Suprapubic skin (tissue), 4 donors: ENCODE measurements around the gene USP32. TPM values are rescaled to one million over a fixed set of nuclear protein-coding genes. Genes with fewer than 3 reads are reported as not detected.
"Not testable (repeated sequence)": the region's sequence is repeated elsewhere in the genome, so short reads cannot be mapped to it uniquely, and the experiment has no call there.

Experiments used
- DNase-seq, 2 donors: peaks; one replicate each; pipeline ENCODE4 v3.0.0-alpha.2; 2019; ENCODE audit warnings: low spot score in 2 of 2
- H3K27ac ChIP-seq: fragments of 200-600 bp; sonication (generic); one replicate; pipeline ENCODE4 v1.5.1; 2019
- H3K27me3 ChIP-seq: fragments of 200-600 bp; sonication (generic); one replicate; pipeline ENCODE4 v1.5.1; 2019
- H3K36me3 ChIP-seq: fragments of 200-600 bp; sonication (generic); one replicate; pipeline ENCODE4 v1.5.1; 2019
- H3K4me1 ChIP-seq: fragments of 200-600 bp; sonication (generic); one replicate; pipeline ENCODE4 v1.5.1; 2019
- H3K4me3 ChIP-seq: fragments of 200-600 bp; sonication (generic); one replicate; pipeline ENCODE4 v1.5.1; 2019; ENCODE audit warnings: mild to moderate bottlenecking
- H3K9me3 ChIP-seq: fragments of 200-600 bp; sonication (generic); one replicate; pipeline ENCODE4 v1.5.1; 2019
- CTCF ChIP-seq, 2 donors: fragments of 200-600 bp in 1 of 2; fragments of 450-650 bp in 1 of 2; sonication (generic) in 1 of 2; IDR thresholded peaks; one replicate each; pipeline ENCODE4 v1.5.1; 2016 to 2019; ENCODE audit warnings: antibody characterized with exemption in 2 of 2, mild to moderate bottlenecking in 1 of 2, moderate library complexity in 1 of 2
- EP300 ChIP-seq: sonication (generic); formaldehyde crosslinking; IDR thresholded peaks from one replicate; pipeline ENCODE4 v1.6.1; 2017; ENCODE audit warnings: antibody characterized with exemption
- POLR2A ChIP-seq, 2 donors: fragments of 450-650 bp; IDR thresholded peaks; one replicate each; pipeline ENCODE4 v1.6.1; 2017; ENCODE audit warnings: antibody characterized with exemption in 2 of 2, mild to moderate bottlenecking in 2 of 2, moderate library complexity in 2 of 2
- POLR2AphosphoS5 ChIP-seq, 3 donors: sonication (generic); formaldehyde crosslinking; IDR thresholded peaks; one replicate each; pipeline ENCODE4 v1.6.1; 2017; ENCODE audit warnings: antibody characterized with exemption in 3 of 3
- WGBS: methylation state at CpG from one replicate; pipeline ENCODE4 v1.1.5; 2018; 5-methylcytosine and 5-hydroxymethylcytosine counted together
- total RNA-seq, 4 donors: library from RNA; depleted of rRNA; stranded (reverse); fragments of >200 nt; gene quantifications; one replicate each; pipeline ENCODE4 v1.1.0, GENCODE V29; 2016

USP32 gene
- total RNA-seq, 4 donors from 2014 or later = 58.3 to 74.5 (median 62.0) TPM

GRCh38 chr17:60345233-60345632 is 46.7 kb downstream of the USP32 start:
- no peaks in the 10 kb centered on the region for H3K4me1 ChIP-seq
- TF ChIP-seq CTCF (IDR thresholded peaks at IDR 0.05) (no peak), POLR2AphosphoS5 (IDR thresholded peaks at IDR 0.05) (no peak), EP300 (no peak), POLR2A (IDR thresholded peaks at IDR 0.05) (no peak)
- DNase-seq = no peak
- peaks cover 19% of the 10 kb centered on the region for H3K36me3 ChIP-seq
- no peak overlapping the region for H3K27ac ChIP-seq
- H3K9me3 ChIP-seq = no peaks in the 10 kb centered on the region
- H3K4me3 ChIP-seq = no peak overlapping the region
- 79% methylated on average over 3 of the region's 3 CpGs for WGBS
- H3K27me3 ChIP-seq = no peaks in the 10 kb centered on the region

- not testable (repeated sequence) for H3K4me3 ChIP-seq, H3K27ac ChIP-seq, H3K4me1 ChIP-seq, H3K27me3 ChIP-seq, H3K9me3 ChIP-seq, DNase-seq
- peaks cover 29% of the 10 kb centered on the region for H3K36me3 ChIP-seq
- 81% methylated on average over 7 of the region's 7 CpGs for WGBS
Observed at GRCh38 chr17:60342492-60342891, 49.4 kb downstream of the USP32 start.

- H3K27me3 ChIP-seq = no peaks in the 10 kb centered on the region
- H3K36me3 ChIP-seq = peaks cover 11% of the 10 kb centered on the region
- no peaks in the 10 kb centered on the region for H3K9me3 ChIP-seq
- H3K27ac ChIP-seq = no peak overlapping the region
- H3K4me1 ChIP-seq = peaks cover 4% of the 10 kb centered on the region
- no peak for DNase-seq
- WGBS = 91% methylated on average over 2 of the region's 2 CpGs
- no peak for TF ChIP-seq POLR2AphosphoS5 (IDR thresholded peaks at IDR 0.05)
- no peak for TF ChIP-seq EP300
- H3K4me3 ChIP-seq = no peak overlapping the region
Observed at GRCh38 chr17:60335289-60335688, 56.6 kb downstream of the USP32 start.

- no peak overlapping the region for H3K27ac ChIP-seq
- TF ChIP-seq EP300 (no peak), POLR2A (IDR thresholded peaks at IDR 0.05) (no peak), POLR2AphosphoS5 (IDR thresholded peaks at IDR 0.05) (no peak), CTCF (IDR thresholded peaks at IDR 0.05) (no peak)
- WGBS = 61% methylated on average over 2 of the region's 2 CpGs
Observed at GRCh38 chr17:60333628-60334031, 58.3 kb downstream of the USP32 start.

GRCh38 chr17:60333072-60333471 is 58.9 kb downstream of the USP32 start:
- 91% methylated on average over 2 of the region's 2 CpGs for WGBS
- not testable (repeated sequence) for H3K4me1 ChIP-seq, H3K4me3 ChIP-seq, H3K27ac ChIP-seq, H3K27me3 ChIP-seq, H3K9me3 ChIP-seq, DNase-seq
- H3K36me3 ChIP-seq = peaks cover 13% of the 10 kb centered on the region

More at GRCh38 chr17:60333628-60334031, 58.3 kb downstream of the USP32 start:
- Histone ChIP-seq H3K4me3 (no peak overlapping the region), H3K9me3 (no peaks in the 10 kb centered on the region), H3K4me1 (peaks cover 6% of the 10 kb centered on the region), H3K36me3 (peaks cover 12% of the 10 kb centered on the region), H3K27me3 (no peaks in the 10 kb centered on the region)
- no peak for DNase-seq

GRCh38 chr17:60332574-60332973 is 59.4 kb downstream of the USP32 start:
- 70% methylated on average over 2 of the region's 2 CpGs for WGBS
- peaks cover 6% of the 10 kb centered on the region for H3K4me1 ChIP-seq
- no peak overlapping the region for H3K27ac ChIP-seq
- H3K4me3 ChIP-seq = no peak overlapping the region
- H3K27me3 ChIP-seq = no peaks in the 10 kb centered on the region
- no peaks in the 10 kb centered on the region for H3K9me3 ChIP-seq
- TF ChIP-seq POLR2AphosphoS5 (IDR thresholded peaks at IDR 0.05) (no peak), POLR2A (IDR thresholded peaks at IDR 0.05) (no peak), CTCF (IDR thresholded peaks at IDR 0.05) (no peak), EP300 (no peak)
- DNase-seq = no peak
- peaks cover 8% of the 10 kb centered on the region for H3K36me3 ChIP-seq

- Histone ChIP-seq H3K27me3 (no peaks in the 10 kb centered on the region), H3K4me1 (peaks cover 6% of the 10 kb centered on the region), H3K4me3 (no peak overlapping the region), H3K9me3 (no peaks in the 10 kb centered on the region), H3K36me3 (peaks cover 6% of the 10 kb centered on the region), H3K27ac (no peak overlapping the region)
- no peak for TF ChIP-seq POLR2A (IDR thresholded peaks at IDR 0.05)
- no peak for TF ChIP-seq CTCF (IDR thresholded peaks at IDR 0.05)
- no peak for TF ChIP-seq EP300
- TF ChIP-seq POLR2AphosphoS5 (IDR thresholded peaks at IDR 0.05) = no peak
- no peak for DNase-seq
- 94% methylated on average over 1 of the region's 1 CpG for WGBS
Observed at GRCh38 chr17:60330731-60331130, 61.2 kb downstream of the USP32 start.
